DMS114 treated with DMSO at 0.1 percent for 48 hours (cell line): ENCODE data around the gene ESRRG.

Experiments
- DNase-seq: peaks from one replicate; lab custom pipeline; 2025; ENCODE audit not compliant: unreplicated experiment; lab: John Stamatoyannopoulos, UW

Gene ESRRG

DNA sequence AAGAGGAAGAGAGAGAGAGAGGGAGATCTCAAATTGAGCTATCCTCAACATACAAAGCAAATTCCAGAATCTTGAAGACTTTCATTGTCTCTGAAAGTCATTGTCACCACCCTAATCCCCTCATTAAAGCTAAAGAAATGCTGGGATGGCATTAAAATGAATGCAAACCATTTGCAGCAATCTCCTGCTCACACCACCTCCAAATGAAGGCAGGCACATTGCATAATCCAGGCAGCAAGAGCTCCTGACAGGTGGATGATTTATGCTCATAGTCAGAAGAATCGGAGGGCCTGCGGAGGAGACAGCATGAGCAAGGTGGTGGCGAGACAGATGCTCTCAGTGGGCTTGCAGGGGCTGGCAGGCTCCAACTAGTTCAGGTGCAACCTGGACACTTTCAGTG, 90.2 kb downstream of the ESRRG start:
- DNase-seq = no peak

DNA sequence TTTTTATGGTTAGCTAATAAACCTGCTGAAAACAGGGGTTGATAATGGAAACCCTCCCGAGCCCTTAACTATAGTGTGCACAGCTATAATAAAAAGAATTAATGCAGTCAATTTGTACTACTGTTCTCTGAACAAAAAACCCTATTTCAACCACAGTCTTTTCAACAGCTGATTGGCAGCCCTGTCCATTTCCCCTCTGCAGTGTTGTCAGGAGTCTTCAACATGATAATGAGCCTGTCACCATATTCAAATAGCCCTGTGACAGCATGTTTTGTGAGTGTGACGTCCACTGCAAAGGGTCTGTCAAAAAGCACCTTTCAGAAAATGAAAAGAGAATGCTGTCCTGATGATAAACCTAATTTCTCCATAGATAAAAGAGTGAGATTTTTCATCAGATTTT, 92.7 kb downstream of the ESRRG start:
- no peak for DNase-seq

DNA sequence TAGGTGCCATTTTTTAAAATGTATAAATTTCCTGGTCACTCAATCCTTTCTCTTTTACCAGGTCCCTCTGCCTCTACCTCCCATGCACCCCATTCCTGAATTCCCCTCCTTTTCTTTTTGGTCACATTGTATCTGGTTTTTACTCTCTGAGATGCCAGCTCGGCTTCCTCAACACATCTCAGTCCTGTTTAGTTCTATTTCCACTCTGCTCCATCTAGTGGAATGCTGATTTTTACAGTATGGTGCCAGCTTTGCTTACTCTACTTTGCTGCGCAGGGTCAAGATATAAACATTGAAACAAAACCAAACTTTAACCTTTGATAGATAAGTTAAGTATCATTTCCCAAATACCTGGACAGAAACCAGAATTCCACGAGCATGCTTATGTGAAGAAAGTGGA, 96.0 kb downstream of the ESRRG start:
- no peak for DNase-seq

DNA sequence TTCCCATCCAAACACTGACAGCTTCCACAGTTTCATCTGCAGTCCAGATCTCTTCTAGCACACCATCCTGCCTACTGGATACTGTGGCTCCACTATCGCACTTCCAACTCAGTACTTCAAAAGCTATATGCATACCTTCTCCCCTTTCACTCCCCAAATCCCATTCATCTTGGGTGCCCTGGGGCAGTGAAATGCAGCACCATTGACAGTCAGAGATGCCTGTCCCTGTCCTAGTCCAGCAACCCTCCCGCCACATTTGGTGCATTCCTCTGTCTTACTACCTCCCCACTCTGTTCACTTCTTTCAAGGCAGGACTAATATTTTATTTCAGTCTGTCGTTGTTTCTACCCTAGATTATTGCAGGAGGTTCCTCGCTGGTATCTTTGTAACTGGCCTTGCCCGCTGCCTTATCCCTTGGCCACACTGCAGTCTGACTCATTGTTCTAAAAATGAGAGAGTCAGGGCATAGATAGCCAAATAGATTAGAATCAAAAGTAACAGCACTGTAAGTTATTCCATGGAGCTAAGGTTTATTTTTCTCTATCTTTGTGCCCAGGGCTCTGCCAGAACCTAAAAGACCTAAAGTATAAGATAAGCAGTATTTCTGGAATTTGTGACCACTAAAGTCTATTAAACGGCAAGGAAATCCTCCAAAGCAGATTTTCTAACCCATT, 96.7 kb downstream of the ESRRG start:
- no peak for DNase-seq

GRCh38 chr1:216621536-216621935, 101.7 kb downstream of the ESRRG start:
- DNase-seq = no peak

DNA sequence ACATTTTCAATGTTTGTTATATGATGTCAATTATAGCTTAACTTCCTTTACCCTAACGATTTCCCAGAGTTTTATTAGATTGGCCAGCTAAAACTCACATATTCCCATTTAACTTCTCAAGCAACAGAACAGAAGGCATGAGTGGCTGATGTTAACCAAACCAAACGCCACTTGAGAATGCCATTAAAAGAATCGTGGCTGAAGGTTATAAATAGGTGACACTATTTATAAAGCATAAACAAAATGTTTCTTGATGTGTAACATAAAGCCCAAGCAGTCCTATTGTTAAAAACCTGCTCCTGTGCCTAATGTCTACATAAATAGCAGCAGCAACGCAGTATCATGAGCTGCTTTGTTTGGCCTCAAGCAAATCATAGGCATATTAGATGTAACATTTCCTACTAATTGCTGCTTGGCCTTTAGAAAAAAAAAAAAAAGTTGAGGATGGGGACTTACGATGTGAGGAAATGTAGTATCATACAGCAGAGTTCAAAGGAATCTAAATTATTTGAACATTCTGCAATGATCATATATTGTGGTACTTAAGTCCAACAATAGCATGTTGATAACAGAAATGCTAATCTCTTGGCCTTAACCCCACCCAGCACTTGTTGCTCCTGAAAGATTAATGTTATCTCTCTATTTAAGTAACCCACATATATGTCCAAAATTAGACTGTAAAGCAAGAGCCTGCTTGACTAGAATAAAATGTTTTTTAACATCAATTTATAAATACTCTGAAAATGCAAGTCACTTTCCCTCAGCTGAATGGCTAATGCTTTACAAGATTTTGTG, 106.0 kb downstream of the ESRRG start:
- no peak for DNase-seq

GRCh38 chr1:216616425-216616824, 106.8 kb downstream of the ESRRG start:
- DNase-seq = no peak

DNA sequence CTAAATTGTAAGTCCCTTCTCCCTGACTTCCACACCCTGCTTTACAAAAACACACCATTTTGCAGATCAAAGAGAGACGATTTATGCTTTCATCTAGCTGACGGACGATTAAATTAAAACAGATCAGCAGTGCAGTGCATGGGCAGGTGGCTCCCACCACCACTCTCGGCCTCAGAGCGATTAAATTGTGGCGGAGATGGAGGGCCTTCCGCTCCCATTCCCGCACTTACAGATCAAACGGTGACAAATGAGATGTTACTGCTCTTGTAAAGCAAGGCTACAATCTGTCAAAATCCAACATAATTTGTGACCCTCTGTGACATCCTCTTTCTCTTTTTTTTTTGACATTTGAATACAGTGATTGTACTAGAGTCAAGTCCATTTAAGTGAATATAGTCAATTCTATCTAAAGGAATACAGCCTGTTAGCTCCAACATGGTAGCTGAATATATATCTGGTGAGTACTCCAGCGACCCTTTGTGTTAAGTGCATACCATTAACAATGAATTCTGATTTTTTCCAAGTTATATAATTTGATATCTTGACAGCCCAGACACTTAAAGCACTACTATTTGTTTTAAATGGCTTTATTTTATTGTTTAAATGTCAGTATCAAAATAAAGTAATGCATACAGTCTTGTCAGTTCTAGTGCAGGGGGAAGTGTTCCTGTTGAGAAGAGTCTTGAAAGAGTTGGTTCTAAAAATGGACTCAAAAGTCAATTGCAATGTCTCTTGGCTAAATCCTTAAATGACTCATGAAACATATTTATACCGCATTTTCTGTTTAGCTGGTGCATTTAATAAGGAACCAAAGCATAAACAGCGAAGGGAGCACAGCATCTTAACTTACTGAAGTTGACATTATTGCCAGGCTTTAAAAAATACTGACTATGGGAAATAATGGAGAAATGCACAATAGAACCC, 109.0 kb downstream of the ESRRG start:
- DNase-seq = no peak

GRCh38 chr1:216612291-216612690, 110.9 kb downstream of the ESRRG start:
- DNase-seq = no peak

GRCh38 chr1:216607067-216607697, 116.0 kb downstream of the ESRRG start:
- no peak for DNase-seq

GRCh38 chr1:216606047-216606637, 117.1 kb downstream of the ESRRG start:
- DNase-seq = no peak

DNA sequence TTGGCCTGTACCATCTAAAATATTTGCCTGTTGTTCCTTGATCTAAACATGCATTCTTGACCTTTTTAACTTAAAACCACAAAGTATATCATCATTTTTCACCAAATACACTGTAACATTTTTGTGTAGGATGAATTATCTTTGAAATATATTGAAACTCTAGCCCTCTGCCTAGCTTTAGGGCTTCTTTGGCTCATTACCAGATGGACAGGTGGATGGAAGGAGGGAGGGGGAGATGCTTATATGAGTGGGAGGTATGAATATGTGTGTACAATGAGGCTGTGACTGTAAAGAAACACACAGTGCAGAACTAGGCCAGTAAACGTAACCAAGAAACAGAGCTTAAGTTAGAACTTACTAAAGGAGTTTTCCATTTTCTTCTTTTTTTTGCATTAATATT, 118.5 kb downstream of the ESRRG start:
- no peak for DNase-seq

GRCh38 chr1:216600730-216601609, 122.3 kb downstream of the ESRRG start:
- peak; percentile 16 for DNase-seq

GRCh38 chr1:216599851-216600250, 123.4 kb downstream of the ESRRG start:
- no peak for DNase-seq

DNA sequence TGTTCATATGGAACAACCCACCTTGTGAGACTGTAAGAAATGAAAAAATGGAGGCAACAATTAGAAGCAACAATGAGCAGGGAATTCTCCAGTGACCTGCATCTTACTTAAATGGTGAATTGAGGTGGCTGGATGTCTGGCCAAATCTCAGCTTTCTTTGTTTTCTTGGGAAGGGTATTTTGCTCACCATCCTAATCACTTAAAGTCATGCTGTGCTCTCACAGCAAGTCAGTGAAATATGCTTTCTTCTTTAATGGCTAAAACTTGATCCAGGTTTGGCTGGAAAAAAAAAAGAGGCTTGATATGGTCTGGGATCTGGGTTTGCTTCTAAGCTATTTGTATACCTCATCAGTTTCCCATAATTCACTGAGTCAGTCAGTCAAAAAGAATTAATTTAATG, 124.8 kb downstream of the ESRRG start:
- no peak for DNase-seq

GRCh38 chr1:216596281-216596862, 126.9 kb downstream of the ESRRG start:
- DNase-seq = no peak

- no peak for DNase-seq
Measured at GRCh38 chr1:216587715-216588114, 135.5 kb downstream of the ESRRG start.

DNA sequence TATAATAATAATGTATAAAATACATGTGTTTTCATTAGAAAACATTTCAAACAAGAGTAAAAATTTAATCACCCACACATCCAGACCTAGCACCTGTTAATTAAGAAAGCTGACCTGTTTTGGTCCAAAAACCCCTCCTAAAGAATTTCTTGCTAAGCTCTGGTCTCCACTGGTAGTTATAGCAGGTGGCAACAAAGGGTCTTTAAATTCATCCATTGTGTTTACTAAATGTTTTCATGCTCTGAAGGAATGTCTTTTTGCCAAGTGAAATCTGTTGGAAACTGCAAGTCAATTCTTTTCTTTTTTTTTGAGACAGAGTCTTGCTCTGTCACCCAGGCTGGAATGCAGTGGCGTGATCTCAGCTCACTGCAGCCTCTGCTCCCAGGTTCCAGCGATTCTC, 141.1 kb downstream of the ESRRG start:
- DNase-seq = no peak

GRCh38 chr1:216580538-216581057, 142.6 kb downstream of the ESRRG start:
- no peak for DNase-seq
